ENCODE data around the gene GTF3C1. TPM values are rescaled to one million over a fixed set of nuclear protein-coding genes. Genes with fewer than 3 reads are reported as not detected.

Gene GTF3C1
- total and polyA plus RNA-seq, 2 donors (not counting 1 experiment from before 2014, with no cell fraction given): 31.2 to 49.6 TPM

DNA sequence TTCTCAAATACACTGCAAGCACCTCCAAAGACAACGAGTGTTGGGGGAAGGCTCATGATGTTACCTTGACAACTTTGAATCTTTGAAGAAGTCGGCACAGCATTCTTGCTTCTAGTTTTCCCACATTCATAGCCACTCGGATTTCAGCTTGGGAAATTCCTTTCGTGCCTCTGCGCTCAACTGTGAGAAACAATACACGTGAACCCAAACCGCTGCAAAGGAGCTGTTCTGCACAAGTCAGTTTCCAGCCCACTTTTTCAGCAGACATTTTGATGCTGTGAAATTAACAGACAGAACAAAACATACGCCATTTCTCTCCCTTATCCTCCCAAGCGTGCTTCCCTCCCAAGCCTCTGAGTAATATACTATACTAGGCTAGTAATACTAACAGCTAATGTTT is 41.2 kb downstream of the GTF3C1 start:
- intact Hi-C loops (cut with micrococcal nuclease): no loop called here
- Histone ChIP-seq H4K20me1 (ENCODE audit: control insufficient read depth, insufficient read depth, low read length, poor library complexity, severe bottlenecking) (no peaks in the 10 kb centered on the region), H2AFZ (ENCODE audit: insufficient read depth, low read depth, low read length, poor library complexity, severe bottlenecking) (no peak overlapping the region), H3K79me2 (ENCODE audit: control insufficient read depth, insufficient read depth, low read length) (no peaks in the 10 kb centered on the region), H3K27me3 (replicated peaks in 1 of 4; ENCODE audit: control extremely low read depth in 1 of 4, control insufficient read depth in 3 of 4, insufficient read depth in 4 of 4, low read length in 3 of 4) (no peaks in the 10 kb centered on the region), H3K4me1 (ENCODE audit: control insufficient read depth in 2 of 2, insufficient read depth in 2 of 2, low read length in 2 of 2) (no peaks in the 10 kb centered on the region), H3K9ac (ENCODE audit: low read length) (no peak overlapping the region), H3K27ac (ENCODE audit: low read length in 2 of 2) (no peak overlapping the region), H3K9me3 (ENCODE audit: control extremely low read depth in 1 of 3, control insufficient read depth in 2 of 3, insufficient read depth in 1 of 3, low read length in 2 of 3) (no peaks in the 10 kb centered on the region), H3K36me3 (replicated peaks in 1 of 2; ENCODE audit: control extremely low read depth in 1 of 2, control insufficient read depth in 1 of 2, extremely low read depth in 1 of 2, insufficient read depth in 2 of 2, low read length in 1 of 2) (peaks cover 11 to 81% of the 10 kb centered on the region in 2 experiments), H3K4me3 (ENCODE audit: control extremely low read depth in 1 of 5, extremely low read depth in 1 of 5, insufficient read depth in 1 of 5, low read depth in 2 of 5, low read length in 4 of 5) (no peak overlapping the region), H3K4me2 (replicated peaks; ENCODE audit: low read depth, low read length, poor library complexity, severe bottlenecking) (no peak overlapping the region)
- ChIA-PET CTCF (interaction anchor here (1.1 kb wide), 1 partner anchor 13 kb away, joined by 3 read pairs; no protein-coding TSS in a partner anchor), POLR2A (interaction anchor here (0.6 kb wide), 1 partner anchor 41 kb away, joined by 4 read pairs; the partner anchor contains the start of gene GTF3C1)
- TF ChIP-seq EZH2 (IDR thresholded peaks at IDR 0.05; ENCODE audit: borderline replicate concordance, insufficient read depth, low read depth, low read length, poor library complexity, severe bottlenecking): no peak
- TF ChIP-seq, protein P1, sequence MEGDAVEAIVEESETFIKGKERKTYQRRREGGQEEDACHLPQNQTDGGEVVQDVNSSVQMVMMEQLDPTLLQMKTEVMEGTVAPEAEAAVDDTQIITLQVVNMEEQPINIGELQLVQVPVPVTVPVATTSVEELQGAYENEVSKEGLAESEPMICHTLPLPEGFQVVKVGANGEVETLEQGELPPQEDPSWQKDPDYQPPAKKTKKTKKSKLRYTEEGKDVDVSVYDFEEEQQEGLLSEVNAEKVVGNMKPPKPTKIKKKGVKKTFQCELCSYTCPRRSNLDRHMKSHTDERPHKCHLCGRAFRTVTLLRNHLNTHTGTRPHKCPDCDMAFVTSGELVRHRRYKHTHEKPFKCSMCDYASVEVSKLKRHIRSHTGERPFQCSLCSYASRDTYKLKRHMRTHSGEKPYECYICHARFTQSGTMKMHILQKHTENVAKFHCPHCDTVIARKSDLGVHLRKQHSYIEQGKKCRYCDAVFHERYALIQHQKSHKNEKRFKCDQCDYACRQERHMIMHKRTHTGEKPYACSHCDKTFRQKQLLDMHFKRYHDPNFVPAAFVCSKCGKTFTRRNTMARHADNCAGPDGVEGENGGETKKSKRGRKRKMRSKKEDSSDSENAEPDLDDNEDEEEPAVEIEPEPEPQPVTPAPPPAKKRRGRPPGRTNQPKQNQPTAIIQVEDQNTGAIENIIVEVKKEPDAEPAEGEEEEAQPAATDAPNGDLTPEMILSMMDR (IDR thresholded peaks at IDR 0.05): no peak
- no peak for ATAC-seq (ENCODE audit: low read depth)
- Mint-ChIP-seq H3K27me3 (no peaks in the 10 kb centered on the region), H3K4me1 (no peaks in the 10 kb centered on the region), H3K9me3 (ENCODE audit: insufficient read depth) (no peaks in the 10 kb centered on the region), H3K4me3 (no peak overlapping the region), H3K27ac (no peak overlapping the region)
- 97% methylated on average over 7 of the region's 9 CpGs for WGBS (ENCODE audit: insufficient coverage)
- DNase-seq: no peak

DNA sequence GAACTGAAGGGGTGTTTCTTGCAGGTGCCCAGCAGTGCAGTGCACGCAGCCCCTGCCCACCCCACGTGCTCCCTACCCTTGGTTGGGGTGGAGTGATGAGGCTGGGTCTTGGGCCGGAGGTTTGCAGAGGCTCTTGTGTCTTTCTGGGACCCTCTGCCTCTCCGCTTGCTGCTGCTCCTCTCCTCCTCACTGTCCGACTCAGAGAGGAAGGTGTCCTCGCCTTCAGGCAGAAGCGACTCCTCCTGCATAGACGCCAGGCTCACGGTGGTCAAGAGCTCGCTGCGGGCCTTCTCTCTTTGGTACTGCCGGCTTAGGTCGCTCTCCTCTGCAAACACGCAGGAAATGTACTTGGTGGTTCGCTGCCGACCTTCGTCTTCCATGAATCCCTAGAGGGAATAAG is 42.9 kb downstream of the GTF3C1 start:
- TF ChIP-seq, protein P1 (IDR thresholded peaks at IDR 0.05): no peak
- Histone ChIP-seq H3K4me3 (ENCODE audit: control extremely low read depth in 1 of 5, extremely low read depth in 1 of 5, insufficient read depth in 1 of 5, low read depth in 2 of 5, low read length in 4 of 5) (no peak overlapping the region), H3K79me2 (ENCODE audit: control insufficient read depth, insufficient read depth, low read length) (no peaks in the 10 kb centered on the region), H3K36me3 (replicated peaks in 1 of 2; ENCODE audit: control extremely low read depth in 1 of 2, control insufficient read depth in 1 of 2, extremely low read depth in 1 of 2, insufficient read depth in 2 of 2, low read length in 1 of 2) (peaks cover 11 to 90% of the 10 kb centered on the region in 2 experiments), H3K27ac (ENCODE audit: low read length in 2 of 2) (no peak overlapping the region), H4K20me1 (ENCODE audit: control insufficient read depth, insufficient read depth, low read length, poor library complexity, severe bottlenecking) (no peaks in the 10 kb centered on the region), H3K27me3 (replicated peaks in 1 of 4; ENCODE audit: control extremely low read depth in 1 of 4, control insufficient read depth in 3 of 4, insufficient read depth in 4 of 4, low read length in 3 of 4) (no peaks in the 10 kb centered on the region), H3K4me2 (replicated peaks; ENCODE audit: low read depth, low read length, poor library complexity, severe bottlenecking) (no peak overlapping the region), H3K9ac (ENCODE audit: low read length) (no peak overlapping the region), H3K9me3 (ENCODE audit: control extremely low read depth in 1 of 3, control insufficient read depth in 2 of 3, insufficient read depth in 1 of 3, low read length in 2 of 3) (no peaks in the 10 kb centered on the region), H2AFZ (ENCODE audit: insufficient read depth, low read depth, low read length, poor library complexity, severe bottlenecking) (no peak overlapping the region), H3K4me1 (ENCODE audit: control insufficient read depth in 2 of 2, insufficient read depth in 2 of 2, low read length in 2 of 2) (no peaks in the 10 kb centered on the region)
- DNase-seq (no peak), ATAC-seq (ENCODE audit: low read depth) (no peak)
- POLR2A ChIA-PET: no interaction called here
- 99% methylated on average over 11 of the region's 17 CpGs for WGBS (ENCODE audit: insufficient coverage)
- Mint-ChIP-seq H3K4me3 (no peak overlapping the region), H3K4me1 (no peaks in the 10 kb centered on the region), H3K27ac (no peak overlapping the region), H3K9me3 (ENCODE audit: insufficient read depth) (no peaks in the 10 kb centered on the region), H3K27me3 (no peaks in the 10 kb centered on the region)
- CTCF ChIA-PET: interaction anchor here (1.0 kb wide), 1 partner anchor 10 kb away, joined by 3 read pairs; no protein-coding TSS in a partner anchor
- intact Hi-C loops (cut with micrococcal nuclease): no loop called here
